SK-N-SH (cell line): ENCODE measurements around the gene MOB2. TPM values are rescaled to one million over a fixed set of nuclear protein-coding genes. Genes with fewer than 3 reads are reported as not detected.

Experiments
- CTCF ChIA-PET: fragments of 300-600, 350-600 bp; formaldehyde crosslinking; extraction: SDS; loops from one replicate; lab custom pipeline; 2021; lab: Yijun Ruan, JAX
- POLR2A ChIA-PET: fragments of 350-600 bp; sonication (Branson Sonifier 250); formaldehyde crosslinking; extraction: SDS; loops from one replicate; lab custom pipeline; 2020; ENCODE audit warnings: antibody characterized with exemption, inconsistent platforms; lab: Yijun Ruan, JAX
- DNase-seq: peaks from one replicate; pipeline ENCODE4 v3.0.0; 2012
- H2AFZ ChIP-seq: fragments of 200-600 bp; sonication (generic); 2 replicates; pipeline ENCODE4 v1.8.1; 2016; ENCODE audit warnings: antibody characterized with exemption, mild to moderate bottlenecking, low read depth
- H3F3A ChIP-seq: fragments of 200-600 bp; sonication (generic); replicated peaks from 2 replicates; pipeline ENCODE3; 2016; ENCODE audit warnings: antibody characterized with exemption, mild to moderate bottlenecking; ENCODE audit not compliant: insufficient read depth
- H3K27ac ChIP-seq, 2 experiments: fragments of 200-500 bp in 1 of 2; fragments of 200-600 bp in 1 of 2; sonication (Bioruptor generic) in 1 of 2; sonication (generic), shearing (Covaris generic) in 1 of 2; 2 replicates each; pipeline versions ENCODE4 v1.5.1 to v1.6.1; 2014 to 2016; ENCODE audit warnings: low read depth in 2 of 2, inconsistent platforms in 1 of 2, low read length in 1 of 2, mild to moderate bottlenecking in 1 of 2, mixed read lengths in 1 of 2
- H3K27me3 ChIP-seq: fragments of 200-600 bp; sonication (generic), shearing (Covaris generic); 2 replicates; pipeline ENCODE4 v1.6.1; 2016; ENCODE audit warnings: mixed run types; ENCODE audit not compliant: insufficient read depth
- H3K36me3 ChIP-seq, 2 experiments: fragments of 200-500 bp in 1 of 2; fragments of 200-600 bp in 1 of 2; sonication (Bioruptor generic) in 1 of 2; sonication (generic) in 1 of 2; replicated peaks in 1 of 2; 2 replicates each; pipeline versions ENCODE3 to v1.5.1; 2014 to 2016; ENCODE audit warnings: low read length in 1 of 2, mild to moderate bottlenecking in 1 of 2; ENCODE audit not compliant: insufficient read depth in 2 of 2, control insufficient read depth in 1 of 2
- H3K4me1 ChIP-seq, 2 experiments: fragments of 200-500 bp in 1 of 2; fragments of 200-600 bp in 1 of 2; sonication (Bioruptor generic) in 1 of 2; sonication (generic), shearing (Covaris generic) in 1 of 2; 2 replicates each; pipeline versions ENCODE4 v1.5.1 to v1.6.1; 2014 to 2016; ENCODE audit warnings: low read depth in 1 of 2, low read length in 1 of 2, mixed run types in 1 of 2; ENCODE audit not compliant: insufficient read depth in 2 of 2, control insufficient read depth in 1 of 2
- H3K4me2 ChIP-seq: fragments of 200-600 bp; sonication (generic), shearing (Covaris generic); 2 replicates; pipeline ENCODE4 v1.6.1; 2017; ENCODE audit warnings: mixed run types
- H3K4me3 ChIP-seq, 2 experiments: fragments of 200-500 bp in 1 of 2; fragments of 200-600 bp in 1 of 2; sonication (Bioruptor generic) in 1 of 2; sonication (generic), shearing (Covaris generic) in 1 of 2; 2 replicates each; pipeline versions ENCODE4 v1.5.1 to v1.8.1; 2014 to 2016; ENCODE audit warnings: low read depth in 2 of 2, inconsistent platforms in 1 of 2, low read length in 1 of 2, mild to moderate bottlenecking in 1 of 2, mixed read lengths in 1 of 2, moderate library complexity in 1 of 2
- H3K79me2 ChIP-seq: fragments of 200-600 bp; sonication (generic); 2 replicates; pipeline ENCODE4 v1.8.1; 2017; ENCODE audit warnings: mild to moderate bottlenecking; ENCODE audit not compliant: insufficient read depth
- H3K9ac ChIP-seq: fragments of 200-600 bp; sonication (generic); 2 replicates; pipeline ENCODE4 v1.6.1; 2017; ENCODE audit warnings: mixed run types
- H3K9me2 ChIP-seq: fragments of 200-600 bp; sonication (generic); 2 replicates; pipeline ENCODE4 v1.6.1; 2017; ENCODE audit warnings: mixed run types
- H3K9me3 ChIP-seq: fragments of 200-600 bp; sonication (generic); 2 replicates; pipeline ENCODE4 v1.6.1; 2017; ENCODE audit warnings: mixed run types, mild to moderate bottlenecking, moderate library complexity
- H4K20me1 ChIP-seq: fragments of 200-600 bp; sonication (generic); 2 replicates; pipeline ENCODE4 v1.6.1; 2017; ENCODE audit warnings: mild to moderate bottlenecking, mixed run types; ENCODE audit not compliant: insufficient read depth
- CHD2 ChIP-seq: fragments of 150-350 bp; IDR thresholded peaks from 2 replicates; pipeline ENCODE4 v1.6.1; 2018; ENCODE audit warnings: low read length; ENCODE audit not compliant: partially characterized antibody
- FOXJ3 ChIP-seq: sonication (generic); formaldehyde crosslinking; IDR thresholded peaks from 2 replicates; pipeline ENCODE4 v1.5.1; 2020; ENCODE audit warnings: mild to moderate bottlenecking, missing genetic modification reagents
- GATA2 ChIP-seq: sonication (generic); formaldehyde crosslinking; IDR thresholded peaks from 2 replicates; pipeline ENCODE4 v1.5.0; 2020; ENCODE audit warnings: mild to moderate bottlenecking, missing genetic modification reagents
- POLR2AphosphoS5 ChIP-seq: IDR thresholded peaks from 2 replicates; pipeline ENCODE4 v1.6.1; 2012; ENCODE audit warnings: low read depth, low read length
- RFX5 ChIP-seq: IDR thresholded peaks from 2 replicates; pipeline ENCODE4 v1.6.1; 2012; ENCODE audit warnings: mild to moderate bottlenecking, improper control_type of control experiment, low read length
- RXRA ChIP-seq: IDR thresholded peaks from 2 replicates; pipeline ENCODE4 v1.4.0; 2012; ENCODE audit warnings: low read depth, mild to moderate bottlenecking, borderline replicate concordance
- TAF1 ChIP-seq: IDR thresholded peaks from 2 replicates; pipeline ENCODE4 v1.6.1; 2012; ENCODE audit warnings: low read depth, mild to moderate bottlenecking, low read length, moderate library complexity, borderline replicate concordance
- WGBS: methylation state at CpG from one replicate; pipeline ENCODE4 v1.1.6; 2017; ENCODE audit warnings: low lambda C conversion rate; 5-methylcytosine and 5-hydroxymethylcytosine counted together
- polyA plus RNA-seq, 3 experiments: library from polyadenylated mRNA; depleted of rRNA; stranded (reverse); fragments of >200 nt; gene quantifications; 2 replicates each; pipeline ENCODE4 v1.2.3, GENCODE V29; 2012
- TF ChIP-seq, protein P1 (sequence below): IDR thresholded peaks from 2 replicates; pipeline ENCODE4 v1.4.0; 2012; ENCODE audit warnings: low read depth, borderline replicate concordance
- TF ChIP-seq, protein P2 (sequence below): IDR thresholded peaks from 2 replicates; pipeline ENCODE4 v1.4.0; 2012; ENCODE audit warnings: low read depth, borderline replicate concordance
- TF ChIP-seq, protein P3 (sequence below): IDR thresholded peaks from 2 replicates; pipeline ENCODE4; 2012
- TF ChIP-seq, protein P4 (sequence below): fragments of 200-600 bp; sonication (generic); IDR thresholded peaks from 2 replicates; pipeline ENCODE4 v1.6.1; 2017; ENCODE audit warnings: antibody characterized with exemption, mild to moderate bottlenecking, moderate library complexity

MOB2 gene
- polyA plus RNA-seq, 1 of the 3 experiments (the other 2 are of a cell fraction) = 45.8 TPM

DNA sequence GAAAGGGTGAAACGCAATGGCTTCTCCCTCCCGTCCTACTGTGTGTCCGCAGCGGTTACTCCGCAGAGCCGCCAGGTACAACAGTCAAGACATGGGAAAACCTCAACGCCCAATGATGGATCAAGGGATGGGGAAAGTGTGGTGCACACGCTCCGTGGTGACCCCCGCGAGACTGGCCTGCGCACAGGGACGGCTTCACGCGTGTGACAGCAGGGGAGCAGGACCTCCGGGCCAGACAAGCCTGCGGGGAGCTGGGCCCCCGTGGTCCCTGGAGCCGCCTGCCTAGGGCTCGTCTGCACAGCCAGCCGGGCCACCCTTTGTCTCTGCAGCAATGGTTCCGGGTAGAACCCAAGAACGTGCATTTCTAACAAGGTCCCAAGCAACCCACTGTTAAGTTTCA, 31.7 kb upstream of the MOB2 start (continued):
- TF ChIP-seq, protein P1, sequence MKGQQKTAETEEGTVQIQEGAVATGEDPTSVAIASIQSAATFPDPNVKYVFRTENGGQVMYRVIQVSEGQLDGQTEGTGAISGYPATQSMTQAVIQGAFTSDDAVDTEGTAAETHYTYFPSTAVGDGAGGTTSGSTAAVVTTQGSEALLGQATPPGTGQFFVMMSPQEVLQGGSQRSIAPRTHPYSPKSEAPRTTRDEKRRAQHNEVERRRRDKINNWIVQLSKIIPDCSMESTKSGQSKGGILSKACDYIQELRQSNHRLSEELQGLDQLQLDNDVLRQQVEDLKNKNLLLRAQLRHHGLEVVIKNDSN = no peak
- no peak for TF ChIP-seq RFX5
- no peak for TF ChIP-seq GATA2 (CRISPR knock-in tag)
- TF ChIP-seq RXRA = no peak
- TF ChIP-seq, protein P2, sequence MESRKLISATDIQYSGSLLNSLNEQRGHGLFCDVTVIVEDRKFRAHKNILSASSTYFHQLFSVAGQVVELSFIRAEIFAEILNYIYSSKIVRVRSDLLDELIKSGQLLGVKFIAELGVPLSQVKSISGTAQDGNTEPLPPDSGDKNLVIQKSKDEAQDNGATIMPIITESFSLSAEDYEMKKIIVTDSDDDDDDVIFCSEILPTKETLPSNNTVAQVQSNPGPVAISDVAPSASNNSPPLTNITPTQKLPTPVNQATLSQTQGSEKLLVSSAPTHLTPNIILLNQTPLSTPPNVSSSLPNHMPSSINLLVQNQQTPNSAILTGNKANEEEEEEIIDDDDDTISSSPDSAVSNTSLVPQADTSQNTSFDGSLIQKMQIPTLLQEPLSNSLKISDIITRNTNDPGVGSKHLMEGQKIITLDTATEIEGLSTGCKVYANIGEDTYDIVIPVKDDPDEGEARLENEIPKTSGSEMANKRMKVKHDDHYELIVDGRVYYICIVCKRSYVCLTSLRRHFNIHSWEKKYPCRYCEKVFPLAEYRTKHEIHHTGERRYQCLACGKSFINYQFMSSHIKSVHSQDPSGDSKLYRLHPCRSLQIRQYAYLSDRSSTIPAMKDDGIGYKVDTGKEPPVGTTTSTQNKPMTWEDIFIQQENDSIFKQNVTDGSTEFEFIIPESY = no peak
- no peak for TF ChIP-seq POLR2AphosphoS5
- TF ChIP-seq, all 33 proteins: peak for 0

DNA sequence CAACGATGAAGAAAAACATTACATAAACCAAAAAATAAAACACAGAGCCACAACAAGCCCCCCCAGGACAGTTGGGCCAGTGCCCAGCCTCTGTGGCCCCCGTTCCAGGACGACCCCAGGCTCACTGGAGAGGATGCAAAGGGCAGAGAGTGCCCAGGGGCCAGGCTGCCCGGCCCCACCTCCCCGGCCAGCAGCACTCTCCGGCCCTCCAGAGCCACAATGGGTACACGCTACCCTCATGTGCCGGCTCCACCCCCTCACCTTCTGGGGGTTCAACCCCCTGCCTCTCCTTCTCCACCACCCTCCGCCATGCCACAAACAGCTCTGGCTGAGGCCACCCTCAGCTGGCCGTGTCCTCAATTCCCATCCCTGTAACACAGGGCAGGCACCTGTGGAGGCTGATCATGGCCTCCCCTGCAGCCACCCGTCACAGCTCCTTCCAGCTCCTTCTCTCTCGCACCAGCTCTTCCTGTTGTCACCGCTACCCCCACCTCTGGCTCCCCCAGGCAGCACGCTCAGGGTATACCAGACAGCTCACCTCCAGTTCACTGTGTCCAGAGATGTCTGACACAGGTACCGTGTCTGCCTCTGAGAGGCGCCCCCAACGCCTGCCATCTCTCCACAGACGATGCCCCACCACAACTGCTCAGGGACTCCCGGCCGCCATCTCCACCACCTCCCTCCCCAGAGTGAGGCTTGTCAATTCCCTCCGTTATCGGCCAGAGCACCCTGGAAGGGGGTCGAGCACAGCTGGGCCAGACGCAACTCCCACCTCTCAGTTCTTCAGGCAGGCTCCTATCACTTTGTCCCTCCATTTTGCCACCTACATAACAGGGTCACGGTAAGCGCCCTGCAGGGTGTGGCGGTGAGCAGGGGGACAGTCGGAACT, 30.8 kb upstream of the MOB2 start:
- Histone ChIP-seq H3K4me3 (no peak overlapping the region), H3K27ac (no peak overlapping the region), H3K9me2 (no peaks in the 10 kb centered on the region), H2AFZ (no peak overlapping the region), H3K79me2 (peaks cover 72% of the 10 kb centered on the region), H3K27me3 (no peaks in the 10 kb centered on the region), H4K20me1 (peaks cover 96% of the 10 kb centered on the region)
- 87% methylated on average over 27 of the region's 28 CpGs for WGBS
- POLR2A ChIA-PET = no interaction called here
- no peak for DNase-seq
- TF ChIP-seq CHD2 (no peak), FOXJ3 (CRISPR knock-in tag) (no peak), RXRA (no peak), POLR2AphosphoS5 (no peak), TAF1 (no peak)
- TF ChIP-seq, protein P3, sequence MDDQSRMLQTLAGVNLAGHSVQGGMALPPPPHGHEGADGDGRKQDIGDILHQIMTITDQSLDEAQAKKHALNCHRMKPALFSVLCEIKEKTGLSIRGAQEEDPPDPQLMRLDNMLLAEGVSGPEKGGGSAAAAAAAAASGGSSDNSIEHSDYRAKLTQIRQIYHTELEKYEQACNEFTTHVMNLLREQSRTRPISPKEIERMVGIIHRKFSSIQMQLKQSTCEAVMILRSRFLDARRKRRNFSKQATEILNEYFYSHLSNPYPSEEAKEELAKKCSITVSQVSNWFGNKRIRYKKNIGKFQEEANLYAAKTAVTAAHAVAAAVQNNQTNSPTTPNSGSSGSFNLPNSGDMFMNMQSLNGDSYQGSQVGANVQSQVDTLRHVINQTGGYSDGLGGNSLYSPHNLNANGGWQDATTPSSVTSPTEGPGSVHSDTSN = no peak
- TF ChIP-seq, protein P4, sequence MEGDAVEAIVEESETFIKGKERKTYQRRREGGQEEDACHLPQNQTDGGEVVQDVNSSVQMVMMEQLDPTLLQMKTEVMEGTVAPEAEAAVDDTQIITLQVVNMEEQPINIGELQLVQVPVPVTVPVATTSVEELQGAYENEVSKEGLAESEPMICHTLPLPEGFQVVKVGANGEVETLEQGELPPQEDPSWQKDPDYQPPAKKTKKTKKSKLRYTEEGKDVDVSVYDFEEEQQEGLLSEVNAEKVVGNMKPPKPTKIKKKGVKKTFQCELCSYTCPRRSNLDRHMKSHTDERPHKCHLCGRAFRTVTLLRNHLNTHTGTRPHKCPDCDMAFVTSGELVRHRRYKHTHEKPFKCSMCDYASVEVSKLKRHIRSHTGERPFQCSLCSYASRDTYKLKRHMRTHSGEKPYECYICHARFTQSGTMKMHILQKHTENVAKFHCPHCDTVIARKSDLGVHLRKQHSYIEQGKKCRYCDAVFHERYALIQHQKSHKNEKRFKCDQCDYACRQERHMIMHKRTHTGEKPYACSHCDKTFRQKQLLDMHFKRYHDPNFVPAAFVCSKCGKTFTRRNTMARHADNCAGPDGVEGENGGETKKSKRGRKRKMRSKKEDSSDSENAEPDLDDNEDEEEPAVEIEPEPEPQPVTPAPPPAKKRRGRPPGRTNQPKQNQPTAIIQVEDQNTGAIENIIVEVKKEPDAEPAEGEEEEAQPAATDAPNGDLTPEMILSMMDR = no peak
- TF ChIP-seq, protein P1 = no peak
- TF ChIP-seq, all 33 proteins: peak for 0
- Histone ChIP-seq H3K9me3 (no peaks in the 10 kb centered on the region), H3K4me1 (peaks cover 0 to 29% of the 10 kb centered on the region in 2 experiments; a peak in 1 of 4 replicates), H3K9ac (no peak overlapping the region), H3K4me2 (no peak overlapping the region), H3F3A (peaks cover under 1% of the 10 kb centered on the region), H3K36me3 (no peaks in the 10 kb centered on the region)
- CTCF ChIA-PET = interaction anchor here (0.6 to 1.2 kb wide), 6 partner anchors 10 to 457 kb away, joined by 3 to 4 read pairs (median 3); no protein-coding TSS in a partner anchor
